NCI-H226 (cell line): ENCODE measurements around the gene GLRA1.
A peak's percentile ranks its signal among the peaks of the same experiment; 100 is the strongest.
"Not testable (repeated sequence)": the region's sequence is repeated elsewhere in the genome, so short reads cannot be mapped to it uniquely, and the experiment has no call there.

Source experiments
- DNase-seq: peaks from one replicate; pipeline ENCODE4 v3.0.0-alpha.2; 2015

GLRA1 gene

DNA sequence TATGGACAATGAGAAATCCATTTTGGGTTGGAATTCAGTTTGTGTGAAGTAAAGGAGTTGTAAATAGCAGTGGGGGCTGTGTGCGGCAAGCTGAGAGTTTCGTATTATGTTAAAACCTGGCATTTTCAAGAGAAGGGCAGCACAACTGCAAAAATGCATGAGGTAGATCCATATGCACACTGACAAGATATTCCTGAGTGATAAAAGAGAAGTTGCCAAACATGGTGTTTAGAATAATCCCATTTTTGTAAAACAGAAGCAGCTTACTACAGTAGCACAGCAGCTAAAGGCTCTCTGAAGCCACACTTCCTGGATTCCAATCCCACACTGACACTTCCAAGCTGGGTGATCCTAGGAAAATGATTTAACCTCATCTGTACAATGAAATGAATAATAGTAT, 11.2 kb downstream of the GLRA1 start:
- no peak for DNase-seq

DNA sequence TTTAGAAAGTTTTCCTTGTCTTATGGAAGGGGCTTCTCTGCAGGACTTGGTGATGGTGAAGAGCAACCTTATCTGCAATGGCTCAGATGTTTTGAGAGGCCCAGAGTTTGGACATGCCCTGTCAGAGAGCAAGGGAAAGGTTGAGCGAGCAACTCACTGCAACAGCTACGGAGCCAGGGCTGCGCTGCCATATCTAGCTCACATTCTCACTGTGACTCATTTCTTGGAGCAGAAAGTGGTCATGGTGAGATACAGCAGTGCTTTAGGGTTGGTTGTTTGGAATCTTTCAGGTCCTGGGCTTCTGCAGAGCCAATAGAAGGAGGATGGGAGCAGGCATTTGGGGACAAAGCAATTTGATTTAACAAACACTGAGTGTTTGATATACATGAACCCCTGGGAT, 12.3 kb downstream of the GLRA1 start:
- DNase-seq = peak; percentile 47

DNA sequence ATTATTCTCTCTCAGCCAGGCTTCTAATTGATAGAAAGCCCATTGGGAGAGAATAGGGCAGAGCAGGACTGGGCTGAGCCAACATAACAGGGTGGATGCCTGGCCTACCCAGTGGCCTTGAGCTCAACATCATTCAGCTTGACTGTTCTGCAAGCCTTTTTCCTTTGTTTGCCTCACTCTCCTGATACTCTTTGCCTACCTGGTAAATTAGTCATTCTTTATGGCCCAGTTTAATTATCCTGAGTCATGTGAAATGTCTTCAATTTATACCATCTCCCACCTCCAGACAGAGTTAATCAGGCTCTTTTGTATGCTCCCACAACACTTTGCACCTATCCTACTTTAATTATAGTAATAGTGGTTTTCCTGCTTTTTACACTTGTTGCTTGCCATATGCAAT, 13.6 kb downstream of the GLRA1 start:
- DNase-seq = no peak

DNA sequence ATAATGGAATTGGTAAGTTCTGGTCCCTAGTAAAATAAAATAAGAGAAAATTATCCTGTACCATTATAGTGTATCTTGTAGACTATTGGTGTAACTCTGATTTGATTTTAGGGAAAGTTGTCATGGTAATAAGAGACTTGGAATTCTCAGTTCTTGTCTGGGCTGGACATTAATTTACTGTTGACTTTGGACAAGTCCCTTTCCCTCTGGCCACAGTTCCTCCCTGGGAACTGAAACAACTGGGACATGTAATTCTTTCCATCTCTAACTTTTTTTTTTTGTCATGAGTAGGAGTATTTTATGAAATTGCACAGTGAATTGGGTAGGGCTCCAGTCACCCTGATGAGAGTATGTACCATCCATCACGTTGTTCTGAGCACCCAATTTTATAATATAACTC, 15.0 kb downstream of the GLRA1 start:
- DNase-seq = no peak

DNA sequence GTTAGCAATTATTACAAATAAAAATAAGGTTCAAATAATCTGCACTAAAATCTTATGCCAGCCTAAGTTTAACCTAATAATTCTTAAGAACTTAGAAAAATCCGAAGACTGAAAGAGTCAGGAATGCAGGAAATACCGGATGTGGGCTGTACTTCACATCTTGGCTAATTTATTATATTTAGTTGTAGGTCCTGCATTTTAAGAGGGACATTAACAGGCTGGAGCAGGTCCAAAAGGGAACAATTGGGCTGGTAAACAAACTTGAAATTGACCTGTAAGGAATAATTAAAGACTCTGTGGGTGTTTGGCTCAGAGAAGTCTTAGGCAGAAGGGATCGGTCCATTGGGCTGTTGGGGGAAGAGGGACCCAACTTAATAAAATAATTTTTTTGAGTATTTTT, 18.4 kb downstream of the GLRA1 start:
- no peak for DNase-seq

DNA sequence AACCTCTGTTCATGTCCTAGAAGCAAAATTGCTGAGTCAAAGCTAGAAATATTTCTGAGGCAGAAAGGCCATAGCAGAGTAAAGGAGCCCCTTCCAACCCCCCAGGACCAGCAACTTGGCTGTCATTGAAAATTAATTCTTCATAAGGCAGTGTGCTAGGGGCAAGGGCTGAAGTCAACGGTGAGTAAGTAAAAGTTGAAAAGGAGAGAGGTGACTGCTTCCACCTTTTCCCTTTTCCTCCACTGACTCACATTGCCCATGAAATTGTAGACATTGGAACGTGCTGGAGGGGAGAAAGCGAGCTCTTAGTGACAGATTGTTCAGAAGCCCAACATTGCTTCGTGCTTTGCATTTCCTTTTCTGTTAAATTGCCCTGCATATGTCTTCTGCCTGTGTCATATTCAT, 19.1 kb downstream of the GLRA1 start:
- no peak for DNase-seq

DNA sequence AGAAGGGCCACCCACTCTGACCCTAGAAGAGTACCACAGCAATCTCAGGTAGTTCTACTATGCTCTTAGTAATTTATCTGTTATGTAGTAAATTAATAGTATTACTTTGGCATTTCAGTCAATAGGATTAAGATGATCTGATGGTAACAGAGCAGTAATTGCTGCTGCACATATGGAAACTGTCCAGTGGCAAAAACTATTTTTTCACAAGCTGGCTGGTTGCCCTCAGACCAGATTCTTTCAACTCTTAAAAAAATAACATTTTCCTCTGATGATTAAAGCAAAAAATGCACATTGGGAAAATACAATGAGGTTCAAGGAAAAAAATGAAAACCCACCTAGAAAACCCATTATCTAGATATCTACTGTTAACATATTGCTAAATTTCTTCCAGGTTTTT, 19.7 kb downstream of the GLRA1 start:
- no peak for DNase-seq

DNA sequence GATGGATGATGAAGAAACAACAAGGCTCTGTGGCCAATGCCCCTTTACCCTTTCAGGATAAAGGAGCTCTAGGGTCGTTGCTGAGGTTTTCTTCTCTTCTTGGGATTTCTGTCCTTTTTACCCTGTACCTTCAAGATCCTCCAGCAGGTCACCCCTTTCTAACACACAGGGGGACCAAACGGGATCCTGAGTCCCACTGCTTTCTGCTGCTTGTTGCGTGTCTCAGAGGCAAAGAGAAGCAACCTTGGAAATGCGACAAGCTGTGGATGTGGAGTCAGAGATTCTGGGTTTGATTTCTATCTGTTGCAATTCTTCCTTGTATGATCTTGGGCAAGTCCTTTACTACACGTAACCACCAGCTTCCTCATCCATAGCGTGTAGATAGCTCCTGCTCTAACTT, 20.5 kb downstream of the GLRA1 start:
- no peak for DNase-seq

DNA sequence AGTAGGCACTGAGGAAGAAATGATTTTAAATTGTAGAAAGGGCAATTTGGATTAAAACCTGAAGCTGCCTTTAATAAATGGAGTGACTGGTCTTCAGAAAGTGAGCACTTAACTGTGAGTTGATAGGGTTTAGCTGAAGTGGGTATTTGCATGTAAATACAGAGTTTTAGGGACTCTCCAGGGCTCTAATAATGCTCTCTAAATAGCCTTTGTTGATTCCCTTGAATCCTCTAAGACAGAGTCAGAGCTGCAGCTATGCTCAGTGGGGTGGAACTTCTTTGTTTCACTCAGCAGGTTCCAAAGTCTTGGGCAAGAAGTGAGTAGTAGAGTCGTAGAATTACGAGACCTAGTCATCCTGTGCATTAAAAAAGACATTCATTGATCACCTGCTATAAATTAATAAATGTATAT, 21.4 kb downstream of the GLRA1 start:
- DNase-seq = no peak

DNA sequence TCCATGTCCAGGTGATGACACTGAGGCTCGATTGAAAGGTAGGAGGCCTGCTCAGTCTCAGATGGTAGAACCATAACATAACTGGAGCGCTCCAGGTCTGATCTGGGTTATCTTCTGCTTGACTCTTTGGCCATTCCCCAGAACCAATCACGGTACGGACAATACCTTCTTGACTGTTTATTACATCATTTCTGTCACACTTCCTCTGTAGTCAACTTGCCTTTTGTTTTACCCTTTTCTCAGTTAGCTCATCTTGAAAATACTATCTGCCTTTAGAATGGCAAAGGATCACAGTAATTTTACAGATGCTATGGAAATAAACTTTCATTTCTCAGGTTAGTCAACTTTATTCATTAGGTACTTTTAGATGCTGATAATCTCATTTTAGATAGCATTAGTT, 22.4 kb downstream of the GLRA1 start:
- DNase-seq = no peak

DNA sequence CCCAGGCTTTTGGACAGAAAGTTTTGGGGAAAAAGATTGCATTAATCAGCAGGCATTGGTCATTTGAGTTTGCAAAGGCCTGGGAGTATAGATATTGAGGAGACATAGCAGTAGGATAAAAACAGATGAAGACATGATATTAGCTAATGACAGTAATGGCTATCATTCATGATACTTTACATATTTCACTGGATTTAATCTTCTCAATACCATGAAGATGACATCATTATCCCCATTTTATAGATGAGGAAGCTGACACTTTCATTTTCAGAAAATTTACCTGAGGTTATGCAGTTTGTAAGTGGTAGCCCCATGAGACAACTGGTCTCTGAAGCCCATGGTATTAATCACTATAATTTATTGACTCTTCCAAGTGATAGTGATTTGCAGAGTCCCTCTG, 23.0 kb downstream of the GLRA1 start:
- DNase-seq = no peak

DNA sequence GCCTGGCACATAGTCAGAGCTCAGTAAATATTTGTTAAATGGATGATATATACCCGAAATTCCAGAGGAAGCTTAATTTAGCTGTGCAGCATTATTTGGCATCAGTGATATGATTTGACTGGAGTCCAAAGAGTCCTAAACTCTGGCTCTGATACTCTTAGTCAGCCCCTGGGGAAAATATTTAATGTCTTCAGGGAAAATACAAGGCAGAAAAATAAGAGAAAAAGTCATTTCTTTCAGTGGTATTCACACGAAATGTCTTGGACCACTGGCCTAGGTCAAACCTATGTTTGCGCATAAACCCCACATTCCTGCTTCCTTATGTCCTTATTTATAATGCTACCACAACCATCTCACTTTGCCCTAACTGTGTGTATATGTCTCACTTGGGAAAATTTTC, 23.8 kb downstream of the GLRA1 start:
- no peak for DNase-seq

DNA sequence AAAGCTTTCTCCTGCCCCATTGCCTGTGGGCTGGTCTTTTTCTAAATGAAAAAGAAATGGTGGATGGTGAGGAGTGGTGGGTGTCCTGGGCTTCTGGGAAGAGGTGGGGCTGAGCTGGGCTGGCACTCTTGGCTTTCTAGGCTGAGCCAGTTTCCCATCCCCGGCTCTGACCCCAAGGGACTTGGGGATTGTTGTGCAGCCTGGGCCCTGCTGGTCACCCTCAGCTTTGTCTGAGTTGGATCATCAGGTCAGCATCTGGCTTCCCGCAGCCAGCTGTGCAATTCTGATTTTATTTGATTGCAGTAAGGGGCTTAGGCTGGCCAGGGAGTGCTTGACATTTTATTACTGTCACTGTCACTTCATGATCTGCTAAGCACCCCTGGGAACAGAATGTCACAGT, 25.3 kb downstream of the GLRA1 start:
- DNase-seq = no peak

DNA sequence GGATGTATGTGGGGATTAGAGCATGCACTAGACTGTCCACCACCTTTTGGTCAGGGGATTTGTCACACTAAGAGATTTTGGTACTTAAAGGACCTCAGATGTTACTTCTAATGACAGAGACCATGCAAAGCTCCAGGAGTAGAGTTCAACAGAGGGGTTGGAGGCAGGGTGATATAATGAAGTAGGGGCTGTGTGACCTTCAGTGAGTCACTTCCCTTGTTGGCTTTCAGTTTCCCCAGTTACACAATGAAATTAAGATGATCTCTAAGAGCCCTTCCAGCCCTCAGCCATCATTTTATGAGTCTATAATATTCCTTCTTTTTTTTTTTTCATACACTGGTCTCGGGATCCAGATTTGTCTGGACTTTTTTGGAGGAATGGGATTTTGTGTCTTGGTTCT, 26.8 kb downstream of the GLRA1 start:
- no peak for DNase-seq

DNA sequence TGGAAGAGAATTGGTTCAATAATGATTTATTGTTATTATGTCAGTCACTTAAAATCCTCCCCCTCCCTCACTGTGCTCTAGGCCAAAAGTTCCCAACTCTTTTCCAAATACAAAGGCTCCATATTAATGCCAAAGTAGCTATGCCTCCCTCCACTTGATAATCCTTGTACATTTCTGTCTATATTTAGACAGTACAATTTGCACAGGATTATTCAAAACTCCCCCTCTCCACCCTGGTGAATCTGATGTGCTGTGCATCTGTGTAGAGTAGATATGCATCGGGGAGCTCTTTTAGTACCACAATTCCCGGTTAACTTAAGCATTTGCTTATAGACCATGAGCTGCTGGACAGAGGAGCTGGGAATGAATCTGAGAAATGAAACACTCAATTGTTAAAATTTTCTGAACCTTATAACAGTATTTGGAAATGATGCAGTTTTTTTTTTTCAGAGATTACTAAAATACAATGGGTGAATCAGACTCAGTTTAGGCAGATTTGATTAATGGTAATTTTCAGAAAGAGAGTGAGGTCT, 27.6 kb downstream of the GLRA1 start:
- DNase-seq = no peak

DNA sequence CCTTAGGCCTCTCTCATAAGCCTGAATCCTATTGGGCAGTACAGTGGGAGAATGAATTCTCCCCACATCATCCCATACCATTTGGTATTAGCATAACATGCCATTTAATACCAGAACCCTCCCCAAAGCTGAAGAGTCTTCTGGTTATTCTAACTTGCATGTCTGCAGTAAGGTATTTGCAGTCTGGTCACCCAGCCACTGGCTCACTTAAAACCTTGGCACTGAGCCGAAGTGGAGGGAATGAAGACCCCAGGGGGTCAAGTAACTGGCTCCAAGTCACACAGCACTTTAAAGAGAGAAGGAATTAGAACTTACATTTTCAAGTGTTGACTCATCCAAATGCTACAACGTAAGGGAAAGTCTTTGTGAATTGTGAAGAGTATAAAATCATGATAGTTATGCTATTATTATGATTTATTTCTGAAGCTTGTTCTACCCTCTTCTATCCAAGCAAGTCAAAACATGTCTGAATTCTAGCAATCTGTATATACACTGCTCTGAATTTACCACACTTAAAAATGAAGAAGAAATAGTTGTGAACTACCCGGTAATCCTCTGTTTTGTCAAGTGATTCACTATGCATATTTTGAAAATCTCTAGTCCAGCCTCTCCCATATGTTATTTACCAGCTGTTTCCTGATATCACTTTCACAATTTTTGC, 28.5 kb downstream of the GLRA1 start:
- DNase-seq = peak; percentile 78

DNA sequence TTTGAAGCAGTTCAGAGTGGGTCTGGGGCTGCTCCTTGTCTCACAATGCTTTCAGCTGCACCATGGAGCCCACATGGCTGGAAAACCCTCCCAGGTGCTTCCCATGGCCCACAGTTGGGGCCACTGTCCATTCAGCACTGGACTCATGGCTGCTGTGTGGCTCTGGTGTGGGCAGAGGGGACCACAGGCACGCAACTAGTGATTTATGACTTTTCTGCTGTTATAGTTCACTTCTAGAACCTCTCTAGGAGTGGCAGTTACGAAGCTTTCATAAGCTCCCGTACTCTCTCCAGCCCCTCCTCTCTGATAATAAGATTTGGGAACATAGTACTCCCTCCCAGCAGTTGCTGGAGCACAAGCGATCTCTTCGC, 29.0 kb downstream of the GLRA1 start:
- no peak for DNase-seq

DNA sequence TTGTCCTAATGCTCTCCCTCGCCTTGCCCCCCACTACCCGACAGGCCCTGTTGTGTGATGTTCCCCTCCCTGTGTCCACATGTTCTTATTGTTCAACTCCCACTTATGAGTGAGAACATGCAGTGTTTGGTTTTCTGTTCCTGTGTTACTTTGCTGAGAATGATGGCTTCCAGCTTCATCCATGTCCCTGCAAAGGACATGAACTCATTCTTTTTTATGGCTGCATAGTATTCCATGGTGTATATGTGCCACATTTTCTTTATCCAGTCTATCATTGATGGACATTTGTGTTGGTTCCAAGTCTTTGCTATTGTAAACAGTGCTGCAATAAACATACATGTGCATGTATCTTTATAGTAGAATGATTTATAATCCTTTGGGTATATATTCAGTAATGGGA, 31.2 kb downstream of the GLRA1 start:
- not testable (repeated sequence) for DNase-seq

DNA sequence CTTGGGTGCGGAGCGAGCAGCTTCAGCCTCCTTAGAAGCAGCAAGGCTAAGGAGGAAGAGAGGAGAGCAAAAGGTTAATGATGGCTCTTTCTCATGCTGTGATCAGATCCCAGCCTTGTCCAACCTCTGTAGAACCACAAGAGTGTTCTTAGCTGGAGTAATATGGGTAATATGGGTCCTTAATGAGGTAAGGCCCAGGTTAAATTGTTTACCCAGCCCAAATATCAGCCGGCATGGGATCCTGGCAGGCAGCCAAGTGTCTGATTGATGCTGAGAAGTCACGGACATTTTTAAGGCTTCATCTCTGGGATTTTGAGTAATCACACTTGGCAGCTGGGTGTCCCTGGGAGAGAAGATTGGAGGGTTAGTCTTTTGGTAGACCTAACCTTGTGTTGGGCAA, 32.3 kb downstream of the GLRA1 start:
- DNase-seq = no peak

DNA sequence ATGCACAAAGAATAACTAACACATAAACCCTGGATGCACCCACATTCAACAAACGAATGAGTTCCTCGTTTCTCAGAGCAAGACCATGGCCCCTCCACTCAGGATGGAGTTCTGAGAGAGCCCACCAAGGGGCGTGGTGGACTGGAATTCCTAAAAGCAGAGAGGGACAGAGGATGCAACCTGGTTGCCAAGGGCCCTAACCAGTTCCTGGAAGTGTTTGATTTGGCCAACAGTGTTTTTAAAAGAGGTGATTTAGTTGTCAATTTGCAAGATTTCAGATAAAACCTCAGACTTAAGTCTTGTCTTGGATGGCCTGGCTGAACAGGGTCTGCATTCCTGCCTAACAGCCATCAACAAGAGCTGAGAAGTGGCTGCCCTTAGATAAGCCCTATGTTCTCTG, 34.4 kb downstream of the GLRA1 start:
- no peak for DNase-seq

DNA sequence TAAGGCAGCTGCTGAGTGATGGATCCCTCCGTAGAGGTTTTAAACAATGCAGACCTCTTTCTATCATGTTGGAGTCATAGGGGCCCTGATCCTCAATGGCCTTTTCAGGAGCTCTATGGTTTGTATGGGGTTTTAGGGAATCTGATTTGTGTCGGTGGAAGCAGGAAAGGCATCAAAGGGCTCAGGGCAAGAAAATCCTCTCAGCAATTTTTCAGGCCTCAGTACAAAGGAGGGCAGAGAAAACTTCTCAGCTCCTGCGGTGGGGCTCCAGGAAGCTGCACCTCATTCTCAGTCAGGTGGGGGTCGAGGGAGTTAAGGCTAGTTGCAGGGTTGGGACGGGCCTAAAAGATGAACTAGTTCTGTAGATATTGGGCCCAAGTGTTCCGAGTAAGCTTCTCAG, 35.0 kb downstream of the GLRA1 start:
- no peak for DNase-seq

DNA sequence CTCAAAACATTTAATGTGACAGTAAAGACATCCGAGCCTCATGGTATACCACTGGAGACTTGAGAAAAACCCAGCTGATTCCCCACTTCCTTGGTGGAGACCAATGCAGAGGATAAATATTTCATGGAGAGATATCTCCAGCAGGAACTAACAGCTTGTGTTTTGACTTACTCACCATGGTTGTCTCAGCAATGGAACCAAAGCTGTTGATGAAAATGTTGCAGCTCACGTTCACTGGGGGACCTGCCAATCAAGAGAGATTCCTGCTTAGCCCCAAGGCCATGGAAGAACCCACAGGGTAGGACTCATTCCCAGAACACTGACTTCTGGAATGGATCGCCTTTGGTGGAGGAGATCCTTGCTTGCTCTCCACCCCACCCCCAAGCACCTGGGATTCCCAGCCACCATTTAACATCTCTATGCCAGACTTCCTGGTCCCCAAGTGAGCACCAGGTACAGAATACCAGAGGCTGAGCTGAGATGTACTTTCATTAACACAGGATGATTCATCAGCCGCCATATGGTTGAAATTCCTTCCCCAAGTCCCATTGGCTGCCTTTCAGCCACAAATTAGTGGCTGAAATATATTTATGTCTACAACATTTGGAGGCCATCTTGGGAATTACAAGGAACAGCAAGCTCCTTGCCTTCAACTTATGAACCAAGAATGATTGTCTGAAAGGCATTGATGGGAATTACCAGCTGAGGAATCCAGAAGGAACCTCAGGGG, 37.9 kb downstream of the GLRA1 start:
- DNase-seq = peak; percentile 74

DNA sequence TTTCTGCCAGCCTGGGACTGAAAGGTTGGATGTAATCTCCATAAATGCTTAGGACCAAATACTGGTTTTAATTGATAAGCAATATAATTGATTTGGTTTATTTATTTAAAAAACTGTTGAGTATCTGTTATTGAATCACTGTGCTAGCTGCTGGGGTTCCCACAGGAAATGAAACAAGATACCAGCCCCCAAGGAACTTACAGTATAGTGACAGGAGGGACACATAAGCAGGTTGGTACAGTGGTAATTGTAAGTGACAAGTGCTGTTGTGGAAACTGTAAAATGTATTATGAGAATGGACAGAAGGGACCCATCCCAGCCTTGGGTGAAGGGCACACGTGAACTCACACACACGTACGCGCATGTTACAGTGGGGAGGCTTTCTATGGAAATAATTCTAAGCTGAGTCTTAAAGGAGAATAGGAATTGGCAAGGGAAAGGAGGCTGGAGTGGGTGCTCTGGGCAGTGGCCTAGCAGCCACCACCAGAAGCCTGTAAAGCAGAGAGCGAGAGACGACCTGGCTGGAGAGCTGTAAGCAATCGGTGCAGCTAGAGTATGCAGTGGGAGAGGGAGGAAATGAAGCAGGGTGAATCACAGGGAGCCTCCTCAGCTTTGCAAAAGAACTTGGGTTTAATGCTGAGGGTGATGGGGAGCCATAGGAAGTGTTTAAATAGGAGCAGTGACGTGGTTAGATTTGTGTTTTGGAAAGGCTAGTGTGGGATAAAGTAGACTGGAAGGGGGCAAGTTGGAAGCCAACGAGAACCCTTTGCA, 39.3 kb downstream of the GLRA1 start:
- peak; percentile 78 for DNase-seq

DNA sequence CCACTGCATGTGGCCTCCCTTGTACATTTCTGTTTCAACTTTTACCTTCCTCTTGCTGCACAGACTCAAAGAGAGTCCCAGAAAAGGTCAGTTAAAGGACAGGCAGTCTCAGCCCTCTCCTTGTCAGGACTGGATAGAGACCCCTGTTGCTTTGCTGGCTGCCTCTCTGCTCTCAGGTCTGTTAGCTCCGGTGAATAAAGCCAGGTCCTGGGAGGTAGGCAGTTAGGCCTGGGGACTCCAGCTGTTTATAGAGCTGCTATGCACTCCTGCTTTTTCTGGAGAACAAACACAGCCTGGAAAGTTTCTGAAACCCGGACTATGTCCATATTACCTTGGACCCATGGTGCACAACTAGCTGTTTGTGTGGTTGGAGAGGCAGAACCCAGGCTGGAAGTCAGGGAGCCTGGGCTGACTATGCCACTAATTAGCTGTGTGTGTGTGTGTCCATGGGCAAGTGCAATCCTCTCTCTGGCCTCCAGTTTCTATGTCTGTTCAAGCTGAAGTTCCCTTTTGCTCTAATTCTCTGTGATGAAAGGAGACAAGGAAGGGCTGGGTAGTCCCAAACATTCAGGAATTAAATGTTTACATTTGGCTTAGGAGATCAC, 42.9 kb downstream of the GLRA1 start:
- no peak for DNase-seq
